Urothelium cell line (cell line): Measurements from ENCODE around the gene EIF3C.
"Not testable (repeated sequence)": the region's sequence is repeated elsewhere in the genome, so short reads cannot be mapped to it uniquely, and the experiment has no call there.

Experiments
- DNase-seq: peaks from one replicate; pipeline ENCODE4 v3.0.0; 2011; ENCODE audit warnings: low spot score, mixed read lengths
- FAIRE-seq: peaks from 2 replicates; lab custom pipeline; 2011; peaks lifted over from hg19 to GRCh38; lab: Jason Lieb, UNC

Gene EIF3C, protein sequence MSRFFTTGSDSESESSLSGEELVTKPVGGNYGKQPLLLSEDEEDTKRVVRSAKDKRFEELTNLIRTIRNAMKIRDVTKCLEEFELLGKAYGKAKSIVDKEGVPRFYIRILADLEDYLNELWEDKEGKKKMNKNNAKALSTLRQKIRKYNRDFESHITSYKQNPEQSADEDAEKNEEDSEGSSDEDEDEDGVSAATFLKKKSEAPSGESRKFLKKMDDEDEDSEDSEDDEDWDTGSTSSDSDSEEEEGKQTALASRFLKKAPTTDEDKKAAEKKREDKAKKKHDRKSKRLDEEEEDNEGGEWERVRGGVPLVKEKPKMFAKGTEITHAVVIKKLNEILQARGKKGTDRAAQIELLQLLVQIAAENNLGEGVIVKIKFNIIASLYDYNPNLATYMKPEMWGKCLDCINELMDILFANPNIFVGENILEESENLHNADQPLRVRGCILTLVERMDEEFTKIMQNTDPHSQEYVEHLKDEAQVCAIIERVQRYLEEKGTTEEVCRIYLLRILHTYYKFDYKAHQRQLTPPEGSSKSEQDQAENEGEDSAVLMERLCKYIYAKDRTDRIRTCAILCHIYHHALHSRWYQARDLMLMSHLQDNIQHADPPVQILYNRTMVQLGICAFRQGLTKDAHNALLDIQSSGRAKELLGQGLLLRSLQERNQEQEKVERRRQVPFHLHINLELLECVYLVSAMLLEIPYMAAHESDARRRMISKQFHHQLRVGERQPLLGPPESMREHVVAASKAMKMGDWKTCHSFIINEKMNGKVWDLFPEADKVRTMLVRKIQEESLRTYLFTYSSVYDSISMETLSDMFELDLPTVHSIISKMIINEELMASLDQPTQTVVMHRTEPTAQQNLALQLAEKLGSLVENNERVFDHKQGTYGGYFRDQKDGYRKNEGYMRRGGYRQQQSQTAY

GRCh38 chr16:28711220-28712083, at the start of gene EIF3C:
TSS of gene EIF3C (plus strand) at chr16:28711464. CDS start at chr16:28711687, 223 bp downstream.
- FAIRE-seq = not testable (repeated sequence)

GRCh38 chr16:28666264-28666663, 45.0 kb upstream of the EIF3C start:
- not testable (repeated sequence) for FAIRE-seq, DNase-seq

More at GRCh38 chr16:28711220-28712083, at the start of gene EIF3C:
- DNase-seq = not testable (repeated sequence)

GRCh38 chr16:28667480-28667879, 43.8 kb upstream of the EIF3C start:
- FAIRE-seq = not testable (repeated sequence)

DNA sequence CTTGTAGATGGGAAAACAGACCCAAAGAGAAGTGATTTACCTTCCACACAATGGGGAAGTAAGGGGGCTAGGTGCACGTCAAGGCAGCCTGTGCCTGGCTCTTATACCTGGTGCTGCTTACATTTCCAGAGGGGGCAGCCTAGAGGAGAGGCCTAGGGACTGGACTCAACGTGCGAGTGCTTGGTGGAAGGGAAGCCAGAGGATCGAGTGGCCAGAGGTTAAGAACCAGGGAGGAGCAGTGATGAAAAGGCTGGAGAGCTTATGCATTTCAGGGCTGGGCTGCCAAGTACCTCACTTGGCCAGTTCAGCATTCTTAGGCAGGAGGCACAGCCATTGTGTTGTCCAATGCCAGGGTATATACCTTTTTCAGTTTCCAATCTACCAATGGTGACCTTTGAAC, 43.1 kb upstream of the EIF3C start:
- not testable (repeated sequence) for FAIRE-seq, DNase-seq

More at GRCh38 chr16:28667480-28667879, 43.8 kb upstream of the EIF3C start:
- DNase-seq = not testable (repeated sequence)

GRCh38 chr16:28688327-28688952, 22.8 kb upstream of the EIF3C start:
- not testable (repeated sequence) for FAIRE-seq, DNase-seq

- not testable (repeated sequence) for FAIRE-seq, DNase-seq
These were observed 21.8 kb upstream of the EIF3C start for GRCh38 chr16:28689425-28689824.

- not testable (repeated sequence) for DNase-seq, FAIRE-seq
These were observed 19.5 kb upstream of the EIF3C start for GRCh38 chr16:28691722-28692121.

- not testable (repeated sequence) for DNase-seq, FAIRE-seq
These were observed 17.9 kb upstream of the EIF3C start for GRCh38 chr16:28693257-28693950.

DNA sequence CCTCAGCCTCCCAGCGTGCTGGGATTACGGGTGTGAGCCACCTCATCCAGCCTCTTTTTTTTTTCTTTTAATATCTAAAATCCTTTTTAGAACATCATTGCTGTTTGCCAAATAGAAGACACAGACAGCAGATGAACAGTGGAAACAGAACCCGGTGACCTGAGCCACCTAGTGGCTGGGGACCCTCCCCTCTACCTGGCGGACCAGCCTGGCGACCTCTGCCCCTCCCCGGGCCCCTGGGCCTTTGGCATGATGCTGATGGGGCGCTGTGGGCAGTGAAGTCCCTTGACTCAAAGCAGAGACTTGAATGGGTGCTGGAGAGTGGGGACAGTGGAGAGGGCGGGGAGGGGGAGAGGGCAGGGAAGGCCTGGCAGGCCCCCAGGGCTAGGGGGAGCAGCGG, 11.5 kb upstream of the EIF3C start:
- not testable (repeated sequence) for FAIRE-seq, DNase-seq

- not testable (repeated sequence) for FAIRE-seq, DNase-seq
These were observed 10.9 kb upstream of the EIF3C start for GRCh38 chr16:28700349-28700748.

DNA sequence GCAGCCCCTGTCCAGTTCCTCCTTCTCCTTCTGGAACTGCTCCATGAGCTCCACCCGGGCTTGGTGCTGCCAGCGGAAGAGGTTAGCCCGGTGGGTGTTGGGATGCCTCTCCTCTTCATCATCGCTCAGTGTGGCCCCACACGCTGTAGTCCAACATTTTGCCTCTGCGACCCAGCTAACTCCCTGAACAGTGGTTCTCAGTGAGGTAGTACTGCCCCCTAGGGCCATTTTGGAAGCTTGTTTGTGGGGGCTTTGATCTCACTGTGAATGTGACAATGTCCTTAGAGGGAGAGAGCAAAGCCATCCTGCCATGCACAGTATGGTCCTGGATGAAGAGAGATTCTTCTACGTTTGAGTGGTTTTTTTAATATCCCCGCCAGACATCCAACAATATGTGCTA, 9.9 kb upstream of the EIF3C start:
- not testable (repeated sequence) for DNase-seq
- FAIRE-seq = peak; percentile 99

DNA sequence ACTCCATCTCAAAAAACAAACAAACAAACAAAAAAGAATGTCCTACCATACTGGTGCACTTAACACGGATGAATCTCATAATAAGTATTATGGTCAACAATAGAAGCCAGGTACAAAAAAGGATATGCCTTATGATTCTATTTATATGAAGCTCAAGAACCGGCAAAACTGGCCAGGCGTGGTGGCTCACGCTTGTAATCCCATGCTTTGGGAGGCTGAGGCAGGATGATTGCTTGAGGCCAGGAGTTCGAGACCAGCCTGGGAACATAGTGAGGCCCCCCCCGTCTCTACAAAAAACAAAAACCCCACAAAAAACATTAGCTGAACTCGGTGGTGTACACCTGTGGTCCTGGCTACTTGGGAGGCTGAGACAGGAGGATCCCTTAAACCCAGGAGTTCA, 7.0 kb upstream of the EIF3C start:
- peak; percentile 37 for FAIRE-seq
- DNase-seq = not testable (repeated sequence)

GRCh38 chr16:28722852-28723650, 11.8 kb downstream of the EIF3C start:
- not testable (repeated sequence) for DNase-seq, FAIRE-seq

GRCh38 chr16:28731253-28731652, 20.0 kb downstream of the EIF3C start:
- DNase-seq = not testable (repeated sequence)
- FAIRE-seq = peak; percentile 56

- FAIRE-seq = peak; percentile 59
- DNase-seq = not testable (repeated sequence)
These were observed 21.3 kb downstream of the EIF3C start for GRCh38 chr16:28732455-28733124.

GRCh38 chr16:28739787-28740186, 28.5 kb downstream of the EIF3C start:
- not testable (repeated sequence) for FAIRE-seq, DNase-seq

DNA sequence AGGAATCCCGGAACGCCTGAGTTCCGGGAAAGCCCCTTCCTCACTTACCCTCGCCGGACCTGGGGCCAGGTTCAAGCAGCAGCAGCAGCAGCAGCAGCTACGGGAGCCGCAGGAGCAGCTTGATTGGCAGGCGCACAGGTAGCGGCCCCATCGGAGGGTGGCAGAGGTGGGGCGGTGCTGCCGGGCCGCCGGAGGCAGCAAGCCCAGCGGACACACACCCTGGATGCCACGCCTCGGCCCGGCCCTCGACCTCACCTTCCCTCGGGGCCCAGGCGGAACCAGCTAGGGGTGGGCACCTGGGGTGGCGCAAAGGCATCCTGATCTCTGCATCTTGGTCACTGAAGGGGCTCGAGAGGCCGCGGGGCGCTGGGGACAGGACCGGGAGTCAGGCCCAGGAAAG, 29.4 kb downstream of the EIF3C start:
- FAIRE-seq, DNase-seq: not testable (repeated sequence)

- not testable (repeated sequence) for DNase-seq, FAIRE-seq
These were observed 30.0 kb downstream of the EIF3C start for GRCh38 chr16:28741295-28741694.
